ENCODE measurements around the gene ASPSCR1. TPM values are rescaled to one million over a fixed set of nuclear protein-coding genes. Genes with fewer than 3 reads are reported as not detected.

Gene ASPSCR1
- total and polyA plus RNA-seq, 2 of the 13 experiments (the other 11 are each of a cell fraction or from before 2014, with no cell fraction given), result 274 to 314 TPM

DNA sequence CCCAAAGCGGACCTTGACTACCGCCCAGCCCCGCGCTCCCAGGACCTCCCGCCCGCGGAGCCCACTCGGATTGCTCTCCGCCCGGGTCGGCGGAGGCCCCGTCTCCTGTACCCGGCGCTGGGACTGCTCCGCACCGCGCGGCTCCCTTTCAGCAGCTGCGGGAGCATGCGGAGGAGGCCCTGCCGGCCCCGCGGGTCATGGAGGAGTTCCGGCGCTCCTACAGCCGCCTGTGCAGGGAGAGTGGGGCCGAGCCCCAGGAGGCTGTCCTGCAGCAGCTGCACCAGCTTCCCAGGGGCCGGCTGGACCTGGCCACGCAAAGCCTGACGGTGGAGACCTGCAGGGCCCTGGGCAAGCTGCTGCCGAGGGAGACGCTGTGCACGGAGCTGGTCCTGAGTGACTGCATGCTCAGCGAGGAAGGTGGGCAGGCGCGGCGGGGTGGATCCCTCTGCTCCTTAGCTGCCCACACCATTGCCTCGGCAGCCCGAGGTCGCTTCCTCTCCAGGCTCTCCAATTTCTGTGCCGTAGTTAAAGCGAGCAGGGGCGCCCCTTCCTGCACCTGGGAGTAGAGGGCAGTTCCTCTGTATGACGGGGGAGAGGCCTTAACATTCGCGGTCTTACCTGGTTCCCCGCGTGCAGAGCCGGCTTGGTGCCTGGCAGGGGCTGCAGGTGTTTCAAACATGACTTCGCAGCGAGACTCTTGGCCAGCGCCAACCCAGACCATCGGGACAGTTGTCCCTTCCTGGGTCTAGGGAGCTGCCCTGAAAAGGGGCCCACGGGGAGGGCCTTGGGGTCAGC, 46.2 kb downstream of the ASPSCR1 start (continued):
- TF ChIP-seq CREM (IDR thresholded peaks at IDR 0.05) (no peak), CREM (CRISPR knock-in tag; IDR thresholded peaks at IDR 0.05) (no peak), MYC (CRISPR knock-in tag; IDR thresholded peaks at IDR 0.05; ENCODE audit: borderline replicate concordance) (peak; percentile 45; the same call in 1 of the 2 replicates), ZNF337 (CRISPR knock-in tag; IDR thresholded peaks at IDR 0.05; ENCODE audit: borderline replicate concordance, low read depth) (no peak), FOXC1 (CRISPR knock-in tag; IDR thresholded peaks at IDR 0.05; ENCODE audit: borderline replicate concordance) (no peak; the same call in 1 of the 2 replicates), MAF1 (CRISPR knock-in tag; IDR thresholded peaks at IDR 0.05; ENCODE audit: borderline replicate concordance) (no peak), ZNF12 (CRISPR knock-in tag; IDR thresholded peaks at IDR 0.05) (no peak), XRCC5 (optimal IDR thresholded peaks at IDR 0.05; ENCODE audit: low read length) (no peak), ZNF839 (CRISPR knock-in tag; IDR thresholded peaks at IDR 0.05; ENCODE audit: borderline replicate concordance) (no peak), ZNF251 (CRISPR knock-in tag; IDR thresholded peaks at IDR 0.05) (no peak), SP4 (CRISPR knock-in tag; IDR thresholded peaks at IDR 0.05) (no peak), SP1 (IDR thresholded peaks at IDR 0.05) (no peak), SP1 (CRISPR knock-in tag; IDR thresholded peaks at IDR 0.05) (no peak), ZBTB8A (CRISPR knock-in tag; IDR thresholded peaks at IDR 0.05; ENCODE audit: borderline replicate concordance, low read depth) (no peak), ZNF124 (CRISPR knock-in tag; IDR thresholded peaks at IDR 0.05) (no peak), ASH2L (IDR thresholded peaks at IDR 0.05; ENCODE audit: insufficient read length, low read depth, low read length) (no peak), ZNF17 (CRISPR knock-in tag; IDR thresholded peaks at IDR 0.05) (no peak), HDAC2 (CRISPR knock-in tag; IDR thresholded peaks at IDR 0.05) (no peak), ZMYM4 (CRISPR knock-in tag; IDR thresholded peaks at IDR 0.05) (peak; percentile 11; the same call in 1 of the 2 replicates), MED8 (CRISPR knock-in tag; IDR thresholded peaks at IDR 0.05; ENCODE audit: insufficient replicate concordance) (no peak)
- TF ChIP-seq, protein P1, sequence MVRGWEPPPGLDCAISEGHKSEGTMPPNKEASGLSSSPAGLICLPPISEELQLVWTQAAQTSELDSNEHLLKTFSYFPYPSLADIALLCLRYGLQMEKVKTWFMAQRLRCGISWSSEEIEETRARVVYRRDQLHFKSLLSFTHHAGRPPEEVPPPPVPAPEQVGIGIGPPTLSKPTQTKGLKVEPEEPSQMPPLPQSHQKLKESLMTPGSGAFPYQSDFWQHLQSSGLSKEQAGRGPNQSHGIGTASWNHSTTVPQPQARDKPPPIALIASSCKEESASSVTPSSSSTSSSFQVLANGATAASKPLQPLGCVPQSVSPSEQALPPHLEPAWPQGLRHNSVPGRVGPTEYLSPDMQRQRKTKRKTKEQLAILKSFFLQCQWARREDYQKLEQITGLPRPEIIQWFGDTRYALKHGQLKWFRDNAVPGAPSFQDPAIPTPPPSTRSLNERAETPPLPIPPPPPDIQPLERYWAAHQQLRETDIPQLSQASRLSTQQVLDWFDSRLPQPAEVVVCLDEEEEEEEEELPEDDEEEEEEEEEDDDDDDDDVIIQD (CRISPR knock-in tag; IDR thresholded peaks at IDR 0.05; ENCODE audit: low read depth), result no peak
- TF ChIP-seq, protein P2, sequence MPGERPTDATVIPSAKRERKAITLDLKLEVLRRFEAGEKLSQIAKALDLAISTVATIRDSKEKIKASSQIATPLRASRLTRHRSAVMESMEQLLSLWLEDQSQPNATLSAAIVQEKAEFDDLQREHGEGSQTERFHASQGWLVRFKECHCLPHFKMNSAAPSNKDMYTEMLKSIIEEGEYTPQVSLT (CRISPR knock-in tag; IDR thresholded peaks at IDR 0.05; ENCODE audit: borderline replicate concordance, low read depth), result no peak
- TF ChIP-seq, protein P3, sequence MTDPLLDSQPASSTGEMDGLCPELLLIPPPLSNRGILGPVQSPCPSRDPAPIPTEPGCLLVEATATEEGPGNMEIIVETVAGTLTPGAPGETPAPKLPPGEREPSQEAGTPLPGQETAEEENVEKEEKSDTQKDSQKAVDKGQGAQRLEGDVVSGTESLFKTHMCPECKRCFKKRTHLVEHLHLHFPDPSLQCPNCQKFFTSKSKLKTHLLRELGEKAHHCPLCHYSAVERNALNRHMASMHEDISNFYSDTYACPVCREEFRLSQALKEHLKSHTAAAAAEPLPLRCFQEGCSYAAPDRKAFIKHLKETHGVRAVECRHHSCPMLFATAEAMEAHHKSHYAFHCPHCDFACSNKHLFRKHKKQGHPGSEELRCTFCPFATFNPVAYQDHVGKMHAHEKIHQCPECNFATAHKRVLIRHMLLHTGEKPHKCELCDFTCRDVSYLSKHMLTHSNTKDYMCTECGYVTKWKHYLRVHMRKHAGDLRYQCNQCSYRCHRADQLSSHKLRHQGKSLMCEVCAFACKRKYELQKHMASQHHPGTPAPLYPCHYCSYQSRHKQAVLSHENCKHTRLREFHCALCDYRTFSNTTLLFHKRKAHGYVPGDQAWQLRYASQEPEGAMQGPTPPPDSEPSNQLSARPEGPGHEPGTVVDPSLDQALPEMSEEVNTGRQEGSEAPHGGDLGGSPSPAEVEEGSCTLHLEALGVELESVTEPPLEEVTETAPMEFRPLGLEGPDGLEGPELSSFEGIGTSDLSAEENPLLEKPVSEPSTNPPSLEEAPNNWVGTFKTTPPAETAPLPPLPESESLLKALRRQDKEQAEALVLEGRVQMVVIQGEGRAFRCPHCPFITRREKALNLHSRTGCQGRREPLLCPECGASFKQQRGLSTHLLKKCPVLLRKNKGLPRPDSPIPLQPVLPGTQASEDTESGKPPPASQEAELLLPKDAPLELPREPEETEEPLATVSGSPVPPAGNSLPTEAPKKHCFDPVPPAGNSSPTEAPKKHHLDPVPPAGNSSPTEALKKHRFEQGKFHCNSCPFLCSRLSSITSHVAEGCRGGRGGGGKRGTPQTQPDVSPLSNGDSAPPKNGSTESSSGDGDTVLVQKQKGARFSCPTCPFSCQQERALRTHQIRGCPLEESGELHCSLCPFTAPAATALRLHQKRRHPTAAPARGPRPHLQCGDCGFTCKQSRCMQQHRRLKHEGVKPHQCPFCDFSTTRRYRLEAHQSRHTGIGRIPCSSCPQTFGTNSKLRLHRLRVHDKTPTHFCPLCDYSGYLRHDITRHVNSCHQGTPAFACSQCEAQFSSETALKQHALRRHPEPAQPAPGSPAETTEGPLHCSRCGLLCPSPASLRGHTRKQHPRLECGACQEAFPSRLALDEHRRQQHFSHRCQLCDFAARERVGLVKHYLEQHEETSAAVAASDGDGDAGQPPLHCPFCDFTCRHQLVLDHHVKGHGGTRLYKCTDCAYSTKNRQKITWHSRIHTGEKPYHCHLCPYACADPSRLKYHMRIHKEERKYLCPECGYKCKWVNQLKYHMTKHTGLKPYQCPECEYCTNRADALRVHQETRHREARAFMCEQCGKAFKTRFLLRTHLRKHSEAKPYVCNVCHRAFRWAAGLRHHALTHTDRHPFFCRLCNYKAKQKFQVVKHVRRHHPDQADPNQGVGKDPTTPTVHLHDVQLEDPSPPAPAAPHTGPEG (CRISPR knock-in tag; IDR thresholded peaks at IDR 0.05), result 0 out of 2 replicates have a peak, but pooled peaks have one; percentile 53
- TF ChIP-seq, protein P4, sequence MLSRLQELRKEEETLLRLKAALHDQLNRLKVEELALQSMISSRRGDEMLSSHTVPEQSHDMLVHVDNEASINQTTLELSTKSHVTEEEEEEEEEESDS (CRISPR knock-in tag; IDR thresholded peaks at IDR 0.05; ENCODE audit: borderline replicate concordance), result no peak
